IMR-90 (cell line): ENCODE data around the gene NPAS3. TPM values are rescaled to one million over a fixed set of nuclear protein-coding genes. Genes with fewer than 3 reads are reported as not detected.

Experiments used
- ATAC-seq: fragments of 200-7000 bp; cut with Tn5 transposase; 2 replicates; pipeline ENCODE4 v1.9.1; 2020; ENCODE audit warnings: low read depth, mild to moderate bottlenecking, moderate library complexity
- BruUV-seq: library from RNA; stranded (reverse); fragments of 400-500 nt; replicated peaks from 2 replicates; lab custom pipeline; 2021; lab: Mats Ljungman, UMichigan
- CTCF ChIA-PET: fragments of 300-600 bp; formaldehyde crosslinking; extraction: SDS; loops from one replicate; lab custom pipeline; 2021; ENCODE audit warnings: antibody characterized with exemption; lab: Yijun Ruan, JAX
- POLR2A ChIA-PET: fragments of 300-600 bp; sonication (Branson Sonifier 250); formaldehyde crosslinking; loops from one replicate; lab custom pipeline; 2022; ENCODE audit warnings: antibody characterized with exemption; ENCODE audit not compliant: unreplicated experiment; lab: Charles Lee
- DNase-seq: peaks from one replicate; pipeline ENCODE4 v3.0.0; 2013
- H2AFZ ChIP-seq: replicated peaks from 2 replicates; pipeline ENCODE3; 2013; ENCODE audit warnings: low read length, mild to moderate bottlenecking; ENCODE audit not compliant: poor library complexity
- H2AK5ac ChIP-seq: 2 replicates; pipeline ENCODE4 v1.6.1; 2013; ENCODE audit warnings: low read depth, low read length, inconsistent platforms
- H2AK9ac ChIP-seq: replicated peaks from 2 replicates; pipeline ENCODE3; 2013; ENCODE audit warnings: mild to moderate bottlenecking, low read depth, low read length, moderate library complexity; ENCODE audit not compliant: poor library complexity
- H2BK120ac ChIP-seq: 2 replicates; pipeline ENCODE4 v1.6.1; 2013; ENCODE audit warnings: low read depth, low read length, inconsistent platforms
- H2BK15ac ChIP-seq: 3 replicates; pipeline ENCODE4 v1.6.1; 2013; ENCODE audit warnings: low read depth, low read length, inconsistent platforms
- H2BK20ac ChIP-seq: 2 replicates; pipeline ENCODE4 v1.6.1; 2013; ENCODE audit warnings: low read depth, mild to moderate bottlenecking, inconsistent platforms, low read length, moderate library complexity
- H2BK5ac ChIP-seq: 2 replicates; pipeline ENCODE4 v1.6.1; 2013; ENCODE audit warnings: mild to moderate bottlenecking, low read depth, low read length, inconsistent platforms; ENCODE audit not compliant: poor library complexity, severe bottlenecking
- H3K14ac ChIP-seq: replicated peaks from 2 replicates; pipeline ENCODE4 v1.6.1; 2013; ENCODE audit warnings: low read depth, low read length, inconsistent platforms
- H3K18ac ChIP-seq: 2 replicates; pipeline ENCODE4 v1.6.1; 2013; ENCODE audit warnings: low read depth, low read length, control low read depth
- H3K23ac ChIP-seq: 2 replicates; pipeline ENCODE4 v1.6.1; 2013; ENCODE audit warnings: low read depth, low read length, inconsistent platforms
- H3K27ac ChIP-seq: 2 replicates; pipeline ENCODE4 v1.5.1; 2013; ENCODE audit warnings: mild to moderate bottlenecking, control low read depth, low read length; ENCODE audit not compliant: insufficient read depth
- H3K27me3 ChIP-seq: 2 replicates; pipeline ENCODE4 v1.6.1; 2013; ENCODE audit warnings: low read length; ENCODE audit not compliant: control insufficient read depth, insufficient read depth
- H3K36me3 ChIP-seq: 2 replicates; pipeline ENCODE4 v1.6.1; 2013; ENCODE audit warnings: low read length, mixed read lengths; ENCODE audit not compliant: control insufficient read depth, insufficient read depth
- H3K4ac ChIP-seq: 2 replicates; pipeline ENCODE4 v1.6.1; 2013; ENCODE audit warnings: low read depth, low read length, inconsistent platforms
- H3K4me1 ChIP-seq: 2 replicates; pipeline ENCODE4 v1.6.1; 2013; ENCODE audit warnings: low read length, mixed read lengths; ENCODE audit not compliant: control insufficient read depth, insufficient read depth
- H3K4me2 ChIP-seq: 2 replicates; pipeline ENCODE4 v1.6.1; 2013; ENCODE audit warnings: low read depth, mild to moderate bottlenecking, control low read depth, low read length, moderate library complexity
- H3K4me3 ChIP-seq: 2 replicates; pipeline ENCODE4 v1.5.1; 2013; ENCODE audit warnings: low read depth, mild to moderate bottlenecking, control low read depth, low read length, moderate library complexity; ENCODE audit not compliant: insufficient read depth
- H3K56ac ChIP-seq: 2 replicates; pipeline ENCODE4 v1.6.1; 2013; ENCODE audit warnings: low read length, inconsistent platforms; ENCODE audit not compliant: insufficient read depth; ENCODE audit errors: extremely low read depth
- H3K79me1 ChIP-seq, 2 experiments: 2 replicates each; pipeline ENCODE4 v1.6.1; 2013; ENCODE audit warnings: low read length in 2 of 2, inconsistent platforms in 1 of 2, low read depth in 1 of 2
- H3K9ac ChIP-seq: 2 replicates; pipeline ENCODE4 v1.6.1; 2013; ENCODE audit warnings: low read depth, low read length, control low read depth
- H3K9me1 ChIP-seq: 2 replicates; pipeline ENCODE4 v1.6.1; 2013; ENCODE audit warnings: low read length, inconsistent platforms; ENCODE audit not compliant: insufficient read depth
- H3K9me3 ChIP-seq: 2 replicates; pipeline ENCODE4 v1.6.1; 2013; ENCODE audit warnings: low read length; ENCODE audit not compliant: control insufficient read depth, insufficient read depth
- H4K20me1 ChIP-seq: 2 replicates; pipeline ENCODE4 v1.6.1; 2013; ENCODE audit warnings: low read length, inconsistent platforms; ENCODE audit not compliant: insufficient read depth
- H4K5ac ChIP-seq: 2 replicates; pipeline ENCODE4 v1.6.1; 2013; ENCODE audit warnings: mild to moderate bottlenecking, low read depth, low read length, control low read depth
- H4K8ac ChIP-seq, 2 experiments: 2 replicates each; pipeline ENCODE4 v1.6.1; 2013; ENCODE audit warnings: low read depth in 2 of 2, low read length in 2 of 2, control low read depth in 1 of 2, inconsistent platforms in 1 of 2
- H4K91ac ChIP-seq: 2 replicates; pipeline ENCODE4 v1.6.1; 2013; ENCODE audit warnings: low read depth, low read length, inconsistent platforms; ENCODE audit not compliant: insufficient read depth
- BHLHE40 ChIP-seq: fragments of 150-350 bp; IDR thresholded peaks from 2 replicates; pipeline ENCODE4 v1.6.1; 2016; ENCODE audit warnings: mild to moderate bottlenecking, low read depth, low read length
- CEBPB ChIP-seq: IDR thresholded peaks from 2 replicates; pipeline ENCODE4 v1.6.1; 2012; ENCODE audit warnings: low read depth, low read length, improper control_type of control experiment
- CHD1 ChIP-seq: IDR thresholded peaks from 2 replicates; pipeline ENCODE4 v1.6.1; 2012; ENCODE audit warnings: low read depth, low read length, improper control_type of control experiment
- MAFK ChIP-seq: IDR thresholded peaks from 2 replicates; pipeline ENCODE4 v1.6.1; 2012; ENCODE audit warnings: low read depth, low read length, improper control_type of control experiment
- MAZ ChIP-seq: IDR thresholded peaks from 2 replicates; pipeline ENCODE4 v1.6.1; 2012; ENCODE audit warnings: low read depth, mild to moderate bottlenecking, low read length, improper control_type of control experiment, moderate library complexity, borderline replicate concordance
- MXI1 ChIP-seq: IDR thresholded peaks from 2 replicates; pipeline ENCODE4 v1.6.1; 2012; ENCODE audit warnings: low read depth, mild to moderate bottlenecking, low read length, moderate library complexity, borderline replicate concordance
- NFE2L2 ChIP-seq: fragments of 150-350 bp; IDR thresholded peaks from 2 replicates; pipeline ENCODE4 v1.6.1; 2016; ENCODE audit warnings: low read depth, mild to moderate bottlenecking, low read length
- POLR2A ChIP-seq: IDR thresholded peaks from 2 replicates; pipeline ENCODE4 v1.6.1; 2012; ENCODE audit warnings: mild to moderate bottlenecking, low read depth, low read length
- RAD21 ChIP-seq: IDR thresholded peaks from 2 replicates; pipeline ENCODE4 v1.6.1; 2012; ENCODE audit warnings: low read length, improper control_type of control experiment
- RCOR1 ChIP-seq: IDR thresholded peaks from 2 replicates; pipeline ENCODE4 v1.6.1; 2012; ENCODE audit warnings: mild to moderate bottlenecking, low read length, improper control_type of control experiment; ENCODE audit not compliant: insufficient replicate concordance
- RFX5 ChIP-seq: IDR thresholded peaks from 2 replicates; pipeline ENCODE4 v1.8.0; 2012; ENCODE audit warnings: low read depth, mild to moderate bottlenecking, low read length, moderate library complexity
- SMC3 ChIP-seq: fragments of 150-350 bp; IDR thresholded peaks from 2 replicates; pipeline ENCODE4 v1.6.1; 2016; ENCODE audit warnings: low read depth, mild to moderate bottlenecking, antibody characterized with exemption, low read length, moderate library complexity
- WGBS, 2 experiments: methylation state at CpG; one replicate each; pipeline versions ENCODE4 v1.1.5 to v1.1.7; 2013; ENCODE audit warnings: missing lambda C conversion rate in 2 of 2; ENCODE audit not compliant: insufficient read length in 1 of 2; ENCODE audit errors: extremely low coverage in 2 of 2; 5-methylcytosine and 5-hydroxymethylcytosine counted together
- dilution Hi-C: fragments of 300-500 bp; cut with HindIII; formaldehyde crosslinking; loops from one replicate; pipeline ENCODE4 v1.14.3; 2018; ENCODE audit warnings: low sequenced_read_pairs; ENCODE audit not compliant: unreplicated experiment
- in situ Hi-C: fragments of 300-500 bp; cut with MboI; formaldehyde crosslinking; loops from 3 replicates; pipeline ENCODE4 v1.14.3; 2019; ENCODE audit warnings: low sequenced_read_pairs, inconsistent platforms, mixed read lengths
- intact Hi-C: fragments of 100-400 bp; cut with micrococcal nuclease; formaldehyde crosslinking; loops from 2 replicates; pipeline ENCODE4 v1.10.0; 2022
- polyA plus RNA-seq, 3 experiments: library from polyadenylated mRNA; depleted of rRNA; stranded (reverse); fragments of >200 nt; gene quantifications; 2 replicates each; pipeline ENCODE4 v1.2.3, GENCODE V29; 2012; ENCODE audit warnings: low replicate concordance in 1 of 3
- total RNA-seq: library from RNA; depleted of rRNA; stranded (reverse); fragments of >200 nt; gene quantifications from 2 replicates; pipeline ENCODE4 v1.2.3, GENCODE V29; 2012
- TF ChIP-seq, protein P1 (sequence below): conservative IDR thresholded peaks from 2 replicates; pipeline ENCODE4 v1.5.1; 2012; ENCODE audit warnings: mild to moderate bottlenecking, low read depth, low read length, improper control_type of control experiment
- TF ChIP-seq, protein P2 (sequence below): fragments of 150-350 bp; IDR thresholded peaks from 2 replicates; pipeline ENCODE4 v1.6.1; 2017; ENCODE audit warnings: mild to moderate bottlenecking, antibody characterized with exemption, low read length, low read depth
- TF ChIP-seq, protein P3 (sequence below): fragments of 150-350 bp; IDR thresholded peaks from 2 replicates; pipeline ENCODE4 v1.6.1; 2016; ENCODE audit warnings: low read depth, mild to moderate bottlenecking, low read length, moderate library complexity, borderline replicate concordance

The NPAS3 gene
- total and polyA plus RNA-seq, 2 of the 4 experiments (the other 2 are of a cell fraction), result not detected

DNA sequence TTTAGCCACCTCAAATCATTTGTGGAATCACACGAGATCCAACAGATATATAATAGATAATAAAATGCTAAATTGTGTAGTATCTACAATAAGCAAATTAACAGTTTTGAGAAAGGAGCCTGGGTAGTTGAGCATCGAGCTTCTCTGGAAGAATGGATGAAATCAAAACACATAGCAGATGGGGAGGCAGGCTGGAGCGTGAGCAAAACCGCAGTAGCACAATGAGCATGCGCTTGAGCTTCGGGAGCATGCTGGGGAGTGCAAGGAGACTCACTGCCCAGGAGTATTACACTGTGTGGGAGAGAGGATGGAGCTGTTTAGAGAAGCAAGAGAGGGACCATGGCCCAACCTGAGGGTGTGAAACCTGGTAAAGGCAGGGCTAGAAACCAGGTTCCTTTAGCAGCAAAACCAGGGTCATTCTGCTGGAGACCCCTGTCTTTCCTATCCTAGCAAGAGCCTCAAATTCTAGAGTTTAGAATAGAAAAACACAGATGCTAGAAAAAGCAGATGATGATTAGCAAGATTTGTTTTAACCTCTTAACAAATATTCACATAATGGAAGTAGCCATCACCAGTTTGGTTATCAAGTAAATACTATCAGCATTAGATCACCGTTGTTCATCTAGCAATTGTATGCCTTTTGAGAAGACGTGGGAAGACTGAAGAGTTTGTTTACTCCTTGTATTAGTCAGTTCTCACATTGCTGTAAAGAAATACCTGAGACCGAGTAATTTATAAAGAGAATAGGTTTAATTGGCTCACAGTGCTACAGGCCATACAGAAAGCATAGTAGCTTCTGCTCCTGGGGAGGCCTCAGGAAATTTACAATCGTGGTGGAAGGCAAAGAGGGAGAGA is 527.4 kb downstream of the NPAS3 start:
- WGBS, 2 experiments, result 82% methylated on average over 4 of the region's 10 CpGs; no CpG with 5 or more reads in 1 of the 2 experiments
- Histone ChIP-seq H2BK120ac (no peak overlapping the region), H3K4me1 (no peaks in the 10 kb centered on the region), H4K8ac (no peak overlapping the region), H3K4me2 (no peak overlapping the region), H2AK5ac (no peak overlapping the region), H3K27ac (no peak overlapping the region), H3K56ac (no peak overlapping the region), H3K9ac (no peak overlapping the region), H3K14ac (no peak overlapping the region), H2AK9ac (no peak overlapping the region), H2AFZ (no peak overlapping the region), H3K27me3 (no peaks in the 10 kb centered on the region), H4K20me1 (no peaks in the 10 kb centered on the region), H3K23ac (no peak overlapping the region), H3K4me3 (no peak overlapping the region), H3K36me3 (no peaks in the 10 kb centered on the region), H2BK5ac (no peak overlapping the region), H4K91ac (no peak overlapping the region), H3K18ac (no peak overlapping the region), H3K9me3 (no peaks in the 10 kb centered on the region), H2BK20ac (no peak overlapping the region), H4K5ac (no peak overlapping the region), H3K4ac (no peak overlapping the region), H2BK15ac (no peak overlapping the region), H3K9me1 (no peaks in the 10 kb centered on the region), H3K79me1 (no peaks in the 10 kb centered on the region)
- ATAC-seq, result no peak
- intact Hi-C loops, result no loop called here
- DNase-seq, result no peak
- dilution Hi-C loops, result no loop called here
- no TSS peak for BruUV-seq
- ChIA-PET POLR2A (no interaction called here), CTCF (no interaction called here)
- in situ Hi-C loops, result no loop called here
- no peak for TF ChIP-seq CHD1
- no peak for TF ChIP-seq CEBPB
- no peak for TF ChIP-seq MXI1
- TF ChIP-seq, protein P1, sequence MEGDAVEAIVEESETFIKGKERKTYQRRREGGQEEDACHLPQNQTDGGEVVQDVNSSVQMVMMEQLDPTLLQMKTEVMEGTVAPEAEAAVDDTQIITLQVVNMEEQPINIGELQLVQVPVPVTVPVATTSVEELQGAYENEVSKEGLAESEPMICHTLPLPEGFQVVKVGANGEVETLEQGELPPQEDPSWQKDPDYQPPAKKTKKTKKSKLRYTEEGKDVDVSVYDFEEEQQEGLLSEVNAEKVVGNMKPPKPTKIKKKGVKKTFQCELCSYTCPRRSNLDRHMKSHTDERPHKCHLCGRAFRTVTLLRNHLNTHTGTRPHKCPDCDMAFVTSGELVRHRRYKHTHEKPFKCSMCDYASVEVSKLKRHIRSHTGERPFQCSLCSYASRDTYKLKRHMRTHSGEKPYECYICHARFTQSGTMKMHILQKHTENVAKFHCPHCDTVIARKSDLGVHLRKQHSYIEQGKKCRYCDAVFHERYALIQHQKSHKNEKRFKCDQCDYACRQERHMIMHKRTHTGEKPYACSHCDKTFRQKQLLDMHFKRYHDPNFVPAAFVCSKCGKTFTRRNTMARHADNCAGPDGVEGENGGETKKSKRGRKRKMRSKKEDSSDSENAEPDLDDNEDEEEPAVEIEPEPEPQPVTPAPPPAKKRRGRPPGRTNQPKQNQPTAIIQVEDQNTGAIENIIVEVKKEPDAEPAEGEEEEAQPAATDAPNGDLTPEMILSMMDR, result no peak
- no peak for TF ChIP-seq POLR2A
- TF ChIP-seq MAZ, result no peak
- TF ChIP-seq RAD21, result no peak
- no peak for TF ChIP-seq MAFK
- TF ChIP-seq, protein P2, sequence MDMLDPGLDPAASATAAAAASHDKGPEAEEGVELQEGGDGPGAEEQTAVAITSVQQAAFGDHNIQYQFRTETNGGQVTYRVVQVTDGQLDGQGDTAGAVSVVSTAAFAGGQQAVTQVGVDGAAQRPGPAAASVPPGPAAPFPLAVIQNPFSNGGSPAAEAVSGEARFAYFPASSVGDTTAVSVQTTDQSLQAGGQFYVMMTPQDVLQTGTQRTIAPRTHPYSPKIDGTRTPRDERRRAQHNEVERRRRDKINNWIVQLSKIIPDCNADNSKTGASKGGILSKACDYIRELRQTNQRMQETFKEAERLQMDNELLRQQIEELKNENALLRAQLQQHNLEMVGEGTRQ, result no peak
- TF ChIP-seq RFX5, result no peak
- TF ChIP-seq, protein P3, sequence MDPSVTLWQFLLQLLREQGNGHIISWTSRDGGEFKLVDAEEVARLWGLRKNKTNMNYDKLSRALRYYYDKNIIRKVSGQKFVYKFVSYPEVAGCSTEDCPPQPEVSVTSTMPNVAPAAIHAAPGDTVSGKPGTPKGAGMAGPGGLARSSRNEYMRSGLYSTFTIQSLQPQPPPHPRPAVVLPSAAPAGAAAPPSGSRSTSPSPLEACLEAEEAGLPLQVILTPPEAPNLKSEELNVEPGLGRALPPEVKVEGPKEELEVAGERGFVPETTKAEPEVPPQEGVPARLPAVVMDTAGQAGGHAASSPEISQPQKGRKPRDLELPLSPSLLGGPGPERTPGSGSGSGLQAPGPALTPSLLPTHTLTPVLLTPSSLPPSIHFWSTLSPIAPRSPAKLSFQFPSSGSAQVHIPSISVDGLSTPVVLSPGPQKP, result no peak
- no peak for TF ChIP-seq NFE2L2
- no peak for TF ChIP-seq BHLHE40
- TF ChIP-seq SMC3, result no peak
- no peak for TF ChIP-seq RCOR1
